Tibial nerve (tissue), 4 donors: ENCODE results near the gene TRIM45.

Experiments used
- CTCF ChIP-seq, 5 experiments: fragments of 200-600 bp in 3 of 5; fragments of 450-650 bp in 2 of 5; sonication (generic) in 3 of 5; IDR thresholded peaks; one replicate each; pipeline ENCODE4 v1.5.1; 2016 to 2019; ENCODE audit warnings: antibody characterized with exemption in 5 of 5, mild to moderate bottlenecking in 3 of 5, moderate library complexity in 2 of 5
- EP300 ChIP-seq, 2 donors: sonication (generic); formaldehyde crosslinking; IDR thresholded peaks; one replicate each; pipeline ENCODE4 v1.6.1; 2017; ENCODE audit warnings: antibody characterized with exemption in 2 of 2, mild to moderate bottlenecking in 1 of 2
- POLR2A ChIP-seq, 2 donors: fragments of 450-650 bp; IDR thresholded peaks; one replicate each; pipeline ENCODE4 v1.6.1; 2017; ENCODE audit warnings: antibody characterized with exemption in 2 of 2, mild to moderate bottlenecking in 2 of 2, moderate library complexity in 2 of 2

GRCh38 chr1:117101334-117101733 lies 20.2 kb downstream of the TRIM45 start:
- no peak for TF ChIP-seq POLR2A (IDR thresholded peaks at IDR 0.05)
- TF ChIP-seq CTCF (IDR thresholded peaks at IDR 0.05) = no peak
- TF ChIP-seq EP300 (IDR thresholded peaks at IDR 0.05) = no peak
